ENCODE measurements around the gene FCMR.
"Not testable (repeated sequence)": the region's sequence is repeated elsewhere in the genome, so short reads cannot be mapped to it uniquely, and the experiment has no call there.

The FCMR gene

DNA sequence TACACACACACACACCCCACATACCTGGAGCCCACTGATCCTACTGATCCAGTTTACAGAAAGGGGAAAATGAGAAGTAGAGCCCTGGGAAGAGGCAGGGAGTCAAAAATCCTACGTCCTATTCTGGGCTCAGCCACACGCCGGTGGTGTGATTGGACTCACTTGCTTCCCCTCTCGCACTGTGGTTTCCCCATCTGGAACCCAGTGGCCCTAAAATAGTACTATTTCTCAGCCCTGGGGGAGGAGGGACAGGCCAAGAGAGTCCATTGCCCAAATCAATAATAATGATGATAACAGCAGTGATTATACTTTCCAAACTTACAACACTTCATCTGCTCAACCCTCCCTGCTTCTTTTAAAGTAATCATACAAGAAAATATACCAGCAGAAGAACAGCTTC, 27.5 kb upstream of the FCMR start:
- DNase-seq: no peak

DNA sequence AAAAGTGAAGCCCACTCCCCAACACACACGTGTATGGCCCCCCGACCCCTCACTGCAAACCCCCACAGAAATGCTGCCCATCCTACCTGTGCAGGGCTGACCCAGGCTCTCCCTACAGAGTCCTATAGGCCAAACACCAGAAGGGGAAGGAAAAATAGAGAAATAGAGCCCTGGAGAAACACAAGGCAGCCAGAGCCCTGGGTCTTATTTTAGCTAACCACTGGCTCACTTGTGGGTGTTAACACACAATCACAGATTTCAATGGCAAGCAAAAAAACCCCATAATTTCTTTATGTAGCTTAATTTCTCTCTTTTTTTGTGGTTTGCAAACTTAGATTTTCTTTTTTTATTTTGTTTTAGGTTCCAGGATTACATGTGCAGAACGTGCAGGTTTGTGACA, 25.5 kb upstream of the FCMR start:
- no peak for DNase-seq

DNA sequence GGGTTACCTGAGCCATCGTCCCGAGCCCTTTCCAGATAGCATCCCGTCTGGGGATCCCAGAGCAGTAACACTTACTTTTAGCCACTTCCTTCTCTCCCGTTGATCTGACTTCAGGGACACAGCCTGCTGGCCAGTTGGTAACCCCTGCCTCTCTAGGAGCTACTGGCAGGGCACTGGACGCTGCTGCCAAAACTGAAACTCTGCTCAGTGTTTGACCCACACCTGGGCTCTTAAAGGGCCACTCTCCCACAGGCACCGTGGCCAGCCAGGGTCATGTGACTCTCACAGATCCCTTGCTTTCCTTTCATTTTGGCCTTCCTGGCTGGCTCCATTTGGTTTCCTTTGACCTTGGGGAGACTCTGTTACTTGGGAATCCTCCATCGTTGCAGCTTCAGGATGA, 24.5 kb upstream of the FCMR start, which contains the start of gene PIGR:
Gene PIGR (minus strand): TSS at position 206 of the 400 bp plus-strand sequence. CDS start 5,935 bp downstream, outside the sequence.
- no peak for DNase-seq

DNA sequence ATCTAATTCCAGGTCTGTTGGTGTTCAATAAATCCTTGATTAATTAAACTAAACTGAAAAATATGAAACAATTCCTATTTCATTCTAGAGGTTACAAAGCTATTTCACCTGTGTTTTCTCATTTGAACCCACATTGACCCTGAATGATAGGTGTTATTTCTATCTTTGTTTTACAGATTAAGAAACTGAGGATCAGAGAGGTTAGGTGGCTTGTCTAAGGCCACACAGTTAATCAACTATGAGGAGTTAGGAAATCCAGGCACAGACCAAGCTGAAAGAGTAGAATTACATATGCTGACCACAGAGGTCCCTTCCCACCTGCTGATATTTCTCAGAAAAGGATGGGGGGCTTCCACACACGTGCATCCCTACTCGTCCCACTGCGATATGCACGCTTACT, 24.0 kb upstream of the FCMR start:
- no peak for DNase-seq

DNA sequence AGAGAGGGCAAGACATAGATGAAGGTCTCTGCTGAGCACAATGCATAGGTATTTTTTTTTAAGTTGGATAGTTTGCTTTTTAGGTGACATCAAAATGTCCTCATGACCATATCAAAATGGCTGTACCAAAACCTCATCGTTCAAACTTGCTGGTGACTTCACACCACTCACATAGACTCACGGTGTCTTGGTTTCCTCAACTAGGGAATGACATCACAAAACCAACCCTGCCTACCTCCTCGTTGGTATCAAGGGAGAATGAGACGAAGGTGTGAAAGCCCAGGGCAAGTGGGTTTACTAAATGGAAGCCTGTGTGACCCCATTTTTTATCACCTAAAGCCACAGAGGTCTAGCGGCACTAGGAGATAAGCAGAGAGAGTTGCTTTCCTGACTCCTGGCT, 23.0 kb upstream of the FCMR start:
- DNase-seq: no peak

GRCh38 chr1:206941766-206942418, 20.2 kb upstream of the FCMR start:
- no peak for DNase-seq

- no peak for DNase-seq
Observed at GRCh38 chr1:206940588-206940936, 18.8 kb upstream of the FCMR start.

DNA sequence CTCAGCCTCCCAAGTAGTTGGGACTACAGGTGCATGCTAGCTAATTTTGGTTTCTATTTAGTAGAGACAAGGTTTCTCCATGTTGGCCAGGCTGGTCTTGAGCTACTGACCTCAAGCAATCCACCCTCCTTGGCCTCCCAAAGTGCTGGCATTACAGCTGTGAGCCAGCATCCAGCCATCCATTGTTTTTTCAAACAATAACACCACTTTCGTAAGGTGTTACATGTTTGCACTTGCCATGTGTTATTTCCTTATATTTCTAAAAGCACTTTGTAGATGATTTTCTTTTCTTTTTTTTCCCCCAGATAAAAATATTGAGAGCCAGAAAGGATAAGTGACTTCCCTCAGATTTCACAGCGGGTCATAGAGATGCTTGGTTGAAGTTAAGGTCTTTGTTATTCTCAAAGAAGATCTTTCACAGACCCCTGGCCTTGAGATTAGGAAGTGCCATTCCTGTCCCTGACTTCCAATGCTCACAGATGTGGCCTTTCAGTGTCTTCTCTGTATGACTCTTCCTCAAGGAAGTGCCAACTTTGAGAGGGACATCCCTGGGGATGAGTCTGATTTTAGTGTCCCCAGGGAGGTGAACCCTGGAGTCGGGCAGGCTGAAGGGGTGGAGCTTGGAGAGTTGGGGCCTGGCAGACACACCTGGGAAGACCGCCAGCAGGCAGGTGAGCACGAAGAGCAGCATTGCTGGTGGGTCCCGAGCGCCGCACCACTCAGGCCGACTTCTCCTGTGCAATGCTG, 18.3 kb upstream of the FCMR start:
- DNase-seq: no peak

DNA sequence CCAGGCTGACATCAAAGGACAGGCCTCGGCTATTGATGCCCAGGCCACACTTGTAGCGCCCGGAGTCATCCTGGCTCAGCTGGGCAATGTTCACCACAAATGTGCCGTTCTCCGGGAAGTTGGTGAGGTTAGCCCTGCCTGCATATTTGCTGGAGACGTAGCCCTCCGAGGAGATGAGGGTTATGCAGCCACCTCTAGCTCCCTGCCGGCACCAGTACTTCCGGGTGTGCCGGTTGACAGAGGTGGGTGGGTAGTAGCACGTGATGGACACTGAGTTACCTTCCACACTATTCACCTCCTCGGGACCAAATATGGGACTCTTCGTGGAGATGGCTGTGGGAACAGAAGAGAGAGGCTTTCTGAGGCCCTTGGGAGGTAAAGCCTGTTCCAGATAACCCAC, 17.4 kb upstream of the FCMR start:
- DNase-seq: no peak

DNA sequence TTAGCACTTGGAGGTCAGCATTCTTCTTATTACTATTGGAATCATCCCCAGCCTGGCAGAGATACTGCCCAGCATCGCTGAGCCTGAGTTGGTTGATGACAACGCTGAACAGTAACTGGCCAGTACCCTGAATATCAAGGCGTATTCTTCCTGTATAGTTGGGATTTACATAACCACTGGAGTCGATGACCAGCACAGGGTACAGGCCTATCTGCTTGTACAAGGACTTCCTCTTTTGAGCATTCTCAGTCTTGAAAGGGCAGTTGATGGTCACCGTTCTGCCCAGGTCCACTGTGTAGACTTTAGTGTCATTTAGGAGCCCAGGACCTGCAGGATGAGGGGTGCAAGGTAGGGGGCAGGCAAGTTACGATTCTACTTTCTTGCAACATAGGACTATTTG, 15.7 kb upstream of the FCMR start:
- no peak for DNase-seq

DNA sequence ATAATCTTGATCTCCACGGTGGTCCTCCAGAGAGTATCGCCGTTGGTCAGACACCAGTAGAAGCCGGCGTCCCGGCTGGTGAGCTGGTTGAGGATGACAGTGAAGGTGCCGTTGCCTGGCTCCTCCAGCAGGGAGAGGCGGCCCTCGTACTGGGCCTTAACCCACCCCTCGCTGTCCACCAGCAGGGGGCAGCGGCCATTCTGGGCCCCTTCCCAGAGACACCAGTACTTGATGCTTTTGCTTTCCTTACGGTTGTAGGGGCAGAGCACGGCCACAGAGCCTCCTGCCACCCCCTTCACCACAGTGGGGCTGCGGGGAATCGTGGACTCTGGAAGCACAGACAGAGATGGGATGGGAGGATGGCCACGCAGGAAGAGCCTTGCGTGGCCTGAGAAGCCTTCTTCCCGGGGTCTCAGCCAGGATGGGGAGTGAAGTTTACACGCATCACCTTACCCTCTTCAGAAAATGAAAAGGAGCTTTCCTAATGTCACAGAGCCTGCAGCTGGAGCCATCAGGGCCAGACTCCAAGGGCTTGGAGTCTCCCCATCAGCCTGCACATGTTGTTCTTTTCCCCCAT, 13.8 kb upstream of the FCMR start:
- no peak for DNase-seq

DNA sequence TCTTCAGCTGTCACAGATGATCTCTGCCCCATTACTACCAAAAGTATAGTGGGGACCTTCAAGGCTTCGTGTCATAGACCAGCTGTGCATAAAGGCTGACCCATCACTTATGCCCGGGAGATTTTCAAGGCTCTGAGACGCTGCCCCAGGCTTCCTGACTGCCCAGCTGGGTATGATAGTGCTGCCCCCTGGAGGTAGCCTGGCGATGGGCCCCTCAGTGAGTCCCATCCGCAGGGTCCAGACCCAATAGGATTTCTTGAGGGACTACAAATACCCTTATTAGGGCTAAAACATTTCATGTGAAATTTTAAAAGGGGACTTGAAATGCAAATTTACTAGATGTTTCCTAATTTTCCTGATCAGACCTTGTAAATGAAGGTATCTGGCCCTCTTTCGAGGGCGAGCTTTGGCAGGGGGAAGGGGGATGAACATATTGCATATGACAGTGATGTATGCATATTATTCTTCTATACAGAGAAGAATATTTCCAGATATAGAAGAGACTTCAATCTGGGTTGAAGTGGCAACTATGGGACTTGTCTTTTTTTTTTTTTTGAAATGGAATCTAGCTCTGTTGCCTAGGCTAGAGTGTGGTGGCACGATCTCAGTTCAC, 11.7 kb upstream of the FCMR start:
- DNase-seq: no peak

DNA sequence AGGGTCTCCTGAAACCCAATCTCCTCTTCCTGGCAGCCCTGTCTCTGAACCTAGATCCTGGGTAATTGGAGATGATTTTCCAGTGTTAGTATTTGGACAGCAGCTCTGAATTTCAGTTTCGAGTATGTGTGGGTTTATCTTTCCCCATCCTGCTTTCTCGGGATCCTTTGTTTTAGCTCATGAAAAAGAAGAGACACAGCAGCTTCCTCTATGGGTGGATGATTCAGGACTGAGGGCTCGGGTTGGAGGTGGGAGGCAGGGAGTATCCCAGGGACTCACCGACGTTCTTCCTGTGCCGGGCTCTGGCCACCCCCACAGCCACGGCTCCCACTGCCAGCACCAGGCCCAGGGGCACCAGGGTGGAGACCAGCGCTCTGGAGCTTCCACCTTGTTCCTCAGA, 10.4 kb upstream of the FCMR start:
- DNase-seq: no peak

- no peak for DNase-seq
Observed at GRCh38 chr1:206931709-206932108, 10.0 kb upstream of the FCMR start.

GRCh38 chr1:206930210-206930798, 8.6 kb upstream of the FCMR start:
- no peak for DNase-seq

DNA sequence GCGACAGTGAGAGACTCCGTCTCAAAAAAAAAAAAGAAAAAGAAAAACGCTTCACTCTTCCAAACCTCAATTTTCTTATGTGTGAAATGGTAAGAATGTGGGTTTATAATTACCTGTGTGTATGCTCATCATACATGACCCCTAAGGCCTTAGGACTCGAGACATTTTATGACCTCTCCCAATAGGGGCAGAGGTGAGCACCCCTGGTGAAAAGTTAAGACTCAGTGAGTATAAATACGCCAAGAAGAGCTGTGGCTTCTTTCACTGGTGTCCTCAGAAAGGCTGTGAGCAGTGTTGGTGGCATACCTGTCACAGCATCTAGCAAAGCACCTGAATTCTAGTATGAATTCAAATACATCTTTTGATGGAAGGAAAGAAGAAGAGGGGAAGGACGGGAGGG, 7.8 kb upstream of the FCMR start:
- no peak for DNase-seq

- DNase-seq: no peak
Observed at GRCh38 chr1:206926286-206926685, 4.5 kb upstream of the FCMR start.

DNA sequence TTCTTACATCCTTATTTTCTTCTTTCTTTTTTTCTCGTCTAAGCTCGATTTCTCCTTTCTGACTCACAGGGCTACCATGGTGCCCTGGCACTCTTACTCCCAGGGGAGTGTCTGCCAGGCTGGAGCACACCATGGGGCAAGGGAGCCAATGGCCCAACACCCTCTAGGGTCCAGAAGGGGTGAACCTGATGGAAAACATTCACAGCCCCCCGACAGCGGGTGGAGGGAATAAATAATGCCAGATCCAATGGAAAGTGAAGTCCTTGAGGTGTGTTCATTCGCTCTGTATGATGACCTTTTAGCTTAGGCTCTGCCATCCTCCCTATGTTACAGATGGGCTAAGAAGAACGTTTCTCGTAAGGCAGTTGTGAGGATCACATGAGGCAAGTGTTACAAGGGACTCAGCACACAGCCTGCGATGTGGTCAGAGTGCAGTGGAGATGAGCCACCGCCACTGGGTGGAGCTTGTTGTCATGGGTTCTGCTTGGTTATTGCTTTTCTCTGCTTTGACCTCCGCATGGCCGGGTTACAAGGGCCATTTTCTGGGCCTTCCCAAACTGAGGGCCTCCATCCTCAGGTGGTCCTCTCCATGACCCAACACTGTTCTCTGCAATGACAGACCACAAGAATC, 3.5 kb upstream of the FCMR start:
- DNase-seq: no peak

GRCh38 chr1:206924592-206925105, 2.9 kb upstream of the FCMR start:
- DNase-seq: no peak

- DNase-seq: not testable (repeated sequence)
Observed at GRCh38 chr1:206923961-206924557, 2.3 kb upstream of the FCMR start.

GRCh38 chr1:206923009-206923960, 1.5 kb upstream of the FCMR start:
- no peak for DNase-seq
